Calu3 (cell line): ENCODE data around the gene CYGB. TPM values are rescaled to one million over a fixed set of nuclear protein-coding genes. Genes with fewer than 3 reads are reported as not detected.
"Not testable (repeated sequence)": the region's sequence is repeated elsewhere in the genome, so short reads cannot be mapped to it uniquely, and the experiment has no call there.

Experiments
- BruUV-seq: library from RNA; stranded (reverse); fragments of 400-500 nt; replicated peaks from 2 replicates; lab custom pipeline; 2021; lab: Mats Ljungman, UMichigan
- CTCF ChIA-PET: fragments of 300-600 bp; sonication (Branson Sonifier 250); formaldehyde crosslinking; loops from one replicate; lab custom pipeline; 2022; ENCODE audit warnings: antibody characterized with exemption; lab: Charles Lee
- DNase-seq: peaks from one replicate; pipeline ENCODE4 v3.0.0; 2022
- H3K27ac Mint-ChIP-seq: one replicate; pipeline ENCODE4 v1.8.0; 2022; ENCODE audit warnings: mixed read lengths; ENCODE audit not compliant: unreplicated experiment
- H3K27me3 Mint-ChIP-seq: one replicate; pipeline ENCODE4 v1.8.0; 2022; ENCODE audit warnings: mixed read lengths; ENCODE audit not compliant: unreplicated experiment
- H3K36me3 Mint-ChIP-seq: one replicate; pipeline ENCODE4 v1.8.0; 2022; ENCODE audit warnings: mild to moderate bottlenecking, moderate library complexity, mixed read lengths; ENCODE audit not compliant: insufficient read depth, unreplicated experiment
- H3K4me1 Mint-ChIP-seq: one replicate; pipeline ENCODE4 v1.8.0; 2022; ENCODE audit warnings: mild to moderate bottlenecking, low read depth, mixed read lengths; ENCODE audit not compliant: unreplicated experiment
- H3K4me3 Mint-ChIP-seq: one replicate; pipeline ENCODE4 v1.8.0; 2022; ENCODE audit warnings: mild to moderate bottlenecking, low read depth, moderate library complexity, mixed read lengths; ENCODE audit not compliant: unreplicated experiment
- H3K9me3 Mint-ChIP-seq: one replicate; pipeline ENCODE4 v1.8.0; 2022; ENCODE audit warnings: low read depth, mixed read lengths; ENCODE audit not compliant: unreplicated experiment
- intact Hi-C: fragments of 100-400 bp; cut with micrococcal nuclease; formaldehyde crosslinking; loops from one replicate; pipeline ENCODE4 v1.10.0; 2022; ENCODE audit not compliant: unreplicated experiment
- total RNA-seq: library from RNA; stranded (reverse); gene quantifications from 2 replicates; pipeline ENCODE4 v1.2.3, GENCODE V29; 2022
- TF ChIP-seq, protein P1 (sequence below): fragments of 200-600 bp; IDR thresholded peaks from one replicate; pipeline ENCODE4 v1.8.0; 2022; ENCODE audit warnings: antibody characterized with exemption; ENCODE audit not compliant: unreplicated experiment

Gene CYGB
- total RNA-seq, 1 experiment from 2014 or later = not detected

DNA sequence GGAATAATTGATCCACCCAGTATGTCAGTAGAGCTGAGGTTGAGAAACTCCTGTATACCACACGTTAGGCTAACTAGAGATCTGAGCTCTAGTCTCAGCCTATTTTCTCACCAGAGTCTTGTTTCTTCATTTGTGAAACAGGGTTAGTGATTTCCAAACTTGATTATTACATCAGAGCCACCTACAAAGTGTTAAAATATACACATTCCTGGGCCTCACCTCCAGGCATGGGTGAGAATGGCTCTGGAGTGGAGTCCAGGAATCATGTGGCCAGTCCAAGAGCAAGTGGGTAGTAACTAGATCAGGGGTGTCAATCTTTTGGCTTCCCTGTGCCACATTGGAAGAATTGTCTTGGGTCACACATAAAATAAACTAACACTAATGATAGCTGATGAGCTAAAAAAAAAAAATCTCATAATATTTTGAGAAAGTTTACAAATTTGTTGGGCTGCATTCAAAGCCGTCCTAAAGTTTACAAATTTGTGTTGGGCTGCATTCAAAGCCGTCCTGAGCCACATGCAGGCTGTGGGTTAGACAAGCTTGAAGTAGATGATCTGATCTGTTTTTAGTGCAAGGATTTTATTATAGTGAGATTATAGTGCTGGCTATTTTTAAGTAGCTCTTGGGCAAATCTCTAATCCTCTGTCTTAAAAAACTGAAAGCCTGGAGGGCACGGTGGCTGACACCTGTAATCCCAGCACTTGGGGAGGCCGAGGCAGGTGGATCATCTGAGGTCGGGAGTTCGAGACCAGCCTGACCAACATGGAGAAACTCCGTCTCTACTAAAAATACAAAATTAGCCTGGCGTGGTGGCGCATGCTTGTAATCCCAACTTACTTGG lies 22.7 kb upstream of the CYGB start:
- Mint-ChIP-seq H3K4me1 (peaks cover 8% of the 10 kb centered on the region), H3K27ac (peak overlapping the region; percentile 44), H3K36me3 (peaks cover 84% of the 10 kb centered on the region), H3K4me3 (peak overlapping the region; percentile 91), H3K27me3 (no peaks in the 10 kb centered on the region), H3K9me3 (no peaks in the 10 kb centered on the region)
- BruUV-seq = no TSS peak
- intact Hi-C loops = no loop called here
- TF ChIP-seq, protein P1, sequence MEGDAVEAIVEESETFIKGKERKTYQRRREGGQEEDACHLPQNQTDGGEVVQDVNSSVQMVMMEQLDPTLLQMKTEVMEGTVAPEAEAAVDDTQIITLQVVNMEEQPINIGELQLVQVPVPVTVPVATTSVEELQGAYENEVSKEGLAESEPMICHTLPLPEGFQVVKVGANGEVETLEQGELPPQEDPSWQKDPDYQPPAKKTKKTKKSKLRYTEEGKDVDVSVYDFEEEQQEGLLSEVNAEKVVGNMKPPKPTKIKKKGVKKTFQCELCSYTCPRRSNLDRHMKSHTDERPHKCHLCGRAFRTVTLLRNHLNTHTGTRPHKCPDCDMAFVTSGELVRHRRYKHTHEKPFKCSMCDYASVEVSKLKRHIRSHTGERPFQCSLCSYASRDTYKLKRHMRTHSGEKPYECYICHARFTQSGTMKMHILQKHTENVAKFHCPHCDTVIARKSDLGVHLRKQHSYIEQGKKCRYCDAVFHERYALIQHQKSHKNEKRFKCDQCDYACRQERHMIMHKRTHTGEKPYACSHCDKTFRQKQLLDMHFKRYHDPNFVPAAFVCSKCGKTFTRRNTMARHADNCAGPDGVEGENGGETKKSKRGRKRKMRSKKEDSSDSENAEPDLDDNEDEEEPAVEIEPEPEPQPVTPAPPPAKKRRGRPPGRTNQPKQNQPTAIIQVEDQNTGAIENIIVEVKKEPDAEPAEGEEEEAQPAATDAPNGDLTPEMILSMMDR = no peak
- DNase-seq = no peak
- CTCF ChIA-PET = interaction anchor here (0.6 kb wide), 2 partner anchors 52 to 376 kb away, joined by 3 to 6 read pairs; no protein-coding TSS in a partner anchor

DNA sequence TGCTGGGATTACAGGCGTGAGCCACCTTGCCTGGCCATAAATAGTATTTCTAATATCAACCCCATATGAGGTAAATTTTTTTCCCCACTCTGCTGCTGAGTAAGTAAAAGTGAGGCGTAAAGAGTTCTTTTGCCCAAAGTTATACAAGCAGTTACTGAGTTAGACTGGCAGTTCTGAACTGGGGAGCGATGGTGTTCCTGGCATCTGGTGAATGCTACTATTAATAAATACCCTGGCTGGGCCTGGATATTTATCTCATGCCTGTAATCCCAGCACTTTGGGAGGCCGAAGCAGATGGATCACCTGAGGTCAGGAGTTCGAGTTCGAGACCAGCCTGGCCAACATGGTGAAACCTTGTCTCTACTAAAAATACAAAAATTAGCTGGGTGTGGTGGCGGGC lies 22.0 kb upstream of the CYGB start:
- CTCF ChIA-PET = interaction anchor here (0.6 kb wide), 1 partner anchor 376 kb away, joined by 3 read pairs; no protein-coding TSS in a partner anchor
- intact Hi-C loops, H3K27me3 Mint-ChIP-seq, H3K4me1 Mint-ChIP-seq, BruUV-seq, H3K27ac Mint-ChIP-seq, DNase-seq, H3K9me3 Mint-ChIP-seq: not testable (repeated sequence)
- peaks cover 76% of the 10 kb centered on the region for H3K36me3 Mint-ChIP-seq
- peak overlapping the region; percentile 91 for H3K4me3 Mint-ChIP-seq

DNA sequence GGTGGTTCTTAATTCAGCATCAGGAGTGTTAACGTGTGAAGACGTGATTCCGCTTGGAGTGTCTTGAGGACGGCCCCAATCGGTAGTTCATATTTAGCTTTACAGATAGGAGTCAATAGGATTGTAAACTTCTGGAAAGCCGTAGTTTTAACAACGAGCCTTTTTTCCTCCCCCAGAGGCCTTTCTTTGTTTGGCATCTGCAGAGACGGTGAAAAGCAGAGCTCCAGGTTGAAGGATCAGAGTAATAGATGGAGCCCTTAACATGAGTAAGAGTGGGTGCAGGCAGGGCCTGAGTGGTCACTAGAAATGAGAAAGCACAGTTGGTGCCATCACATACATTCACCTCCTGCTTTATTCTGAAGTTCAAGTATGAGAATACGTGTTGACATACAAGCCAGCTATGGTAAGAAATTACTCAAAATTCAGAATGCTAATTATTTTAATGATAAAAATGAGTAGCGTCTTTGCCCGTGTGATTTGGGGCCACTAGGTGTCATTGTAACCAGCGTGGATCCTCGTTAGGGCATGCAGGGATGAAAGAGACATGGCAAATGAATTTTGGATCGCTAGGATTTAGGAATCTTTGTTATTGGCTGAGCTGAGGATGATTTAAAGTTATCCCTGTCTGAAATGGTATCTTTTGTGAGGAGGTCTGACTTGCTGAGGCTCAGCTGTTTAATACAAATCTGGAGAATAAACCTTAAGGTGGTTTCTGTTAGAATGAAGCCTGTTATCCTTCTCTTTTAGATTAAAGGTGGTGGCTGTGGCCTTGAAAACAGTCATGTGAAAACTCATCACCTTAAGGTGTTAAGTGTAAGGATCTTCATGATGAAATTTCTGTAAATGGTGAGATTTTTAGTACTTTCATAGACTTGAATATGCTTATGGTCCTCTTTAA lies 20.9 kb upstream of the CYGB start:
- peak overlapping the region; percentile 97 for H3K27ac Mint-ChIP-seq
- H3K36me3 Mint-ChIP-seq = peaks cover 70% of the 10 kb centered on the region
- H3K4me3 Mint-ChIP-seq = peak overlapping the region; percentile 91

DNA sequence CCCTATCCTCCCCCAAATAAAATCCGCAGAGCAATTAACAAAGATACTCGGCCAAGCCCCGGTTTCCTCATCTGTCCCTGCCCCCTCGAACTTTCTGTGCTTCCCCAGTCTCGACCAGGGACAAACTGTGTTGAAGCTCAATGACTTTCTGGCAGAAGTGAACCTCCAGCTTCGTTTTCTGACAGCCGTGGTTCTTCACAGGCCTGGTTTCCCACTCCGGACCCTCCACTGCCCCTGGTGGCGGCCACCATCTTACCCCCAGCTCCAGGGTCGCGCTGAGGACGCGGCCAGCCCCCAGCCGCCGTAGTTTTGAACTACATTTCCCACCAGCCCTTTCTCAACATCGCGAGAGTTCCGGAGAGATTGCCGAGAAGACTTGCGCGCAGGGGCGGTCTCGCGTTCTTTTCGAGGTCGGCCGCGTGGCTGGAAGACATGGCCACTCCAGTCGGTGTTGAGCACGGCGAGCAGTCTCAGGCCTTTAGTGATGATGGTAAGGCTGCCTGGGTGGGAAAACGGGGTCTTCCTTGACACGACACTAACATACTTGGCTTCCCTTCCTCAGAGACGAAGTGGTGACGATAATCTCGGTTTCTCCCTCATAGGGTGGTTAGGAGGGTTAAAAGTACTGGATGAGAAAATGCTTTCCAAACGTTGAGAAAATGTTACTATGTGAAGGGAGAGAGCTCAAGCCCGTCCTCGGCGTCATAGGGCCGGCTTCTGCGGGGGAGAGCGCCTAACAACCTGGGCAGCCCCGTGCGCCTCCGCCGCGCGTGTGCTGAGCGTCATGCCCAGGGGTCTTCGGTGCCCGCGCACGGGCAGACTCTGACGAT lies 20.1 kb upstream of the CYGB start:
- H3K27ac Mint-ChIP-seq = peak overlapping the region; percentile 97
- peaks cover 8% of the 10 kb centered on the region for H3K4me1 Mint-ChIP-seq
- peaks cover 62% of the 10 kb centered on the region for H3K36me3 Mint-ChIP-seq
- no peaks in the 10 kb centered on the region for H3K9me3 Mint-ChIP-seq
- CTCF ChIA-PET = interaction anchor here (0.8 to 3.2 kb wide), 9 partner anchors 10 to 124 kb away, joined by 3 to 19 read pairs (median 4); a partner anchor contains a TSS
- TF ChIP-seq, protein P1 = peak; percentile 69
- peak overlapping the region; percentile 91 for H3K4me3 Mint-ChIP-seq
- intact Hi-C loops = loop anchor here (1.0 kb wide), 2 partner anchors 66 to 124 kb away; no protein-coding TSS in a partner anchor
- no peaks in the 10 kb centered on the region for H3K27me3 Mint-ChIP-seq
- TSS peak; percentile 83 for BruUV-seq
- peak; percentile 97 for DNase-seq

More for the DNA sequence above, 20.9 kb upstream of the CYGB start:
- intact Hi-C loops = loop anchor here (1.0 kb wide), 2 partner anchors 65 to 123 kb away; no protein-coding TSS in a partner anchor
- CTCF ChIA-PET = interaction anchor here (0.8 to 3.2 kb wide), 7 partner anchors 9 to 123 kb away, joined by 3 to 19 read pairs (median 4); no protein-coding TSS in a partner anchor
- Mint-ChIP-seq H3K4me1 (peaks cover 8% of the 10 kb centered on the region), H3K9me3 (no peaks in the 10 kb centered on the region), H3K27me3 (no peaks in the 10 kb centered on the region)
- no TSS peak for BruUV-seq
- TF ChIP-seq, protein P1 = peak; percentile 44
- DNase-seq = no peak
